ENCODE results near the gene SEPHS2.

DNA sequence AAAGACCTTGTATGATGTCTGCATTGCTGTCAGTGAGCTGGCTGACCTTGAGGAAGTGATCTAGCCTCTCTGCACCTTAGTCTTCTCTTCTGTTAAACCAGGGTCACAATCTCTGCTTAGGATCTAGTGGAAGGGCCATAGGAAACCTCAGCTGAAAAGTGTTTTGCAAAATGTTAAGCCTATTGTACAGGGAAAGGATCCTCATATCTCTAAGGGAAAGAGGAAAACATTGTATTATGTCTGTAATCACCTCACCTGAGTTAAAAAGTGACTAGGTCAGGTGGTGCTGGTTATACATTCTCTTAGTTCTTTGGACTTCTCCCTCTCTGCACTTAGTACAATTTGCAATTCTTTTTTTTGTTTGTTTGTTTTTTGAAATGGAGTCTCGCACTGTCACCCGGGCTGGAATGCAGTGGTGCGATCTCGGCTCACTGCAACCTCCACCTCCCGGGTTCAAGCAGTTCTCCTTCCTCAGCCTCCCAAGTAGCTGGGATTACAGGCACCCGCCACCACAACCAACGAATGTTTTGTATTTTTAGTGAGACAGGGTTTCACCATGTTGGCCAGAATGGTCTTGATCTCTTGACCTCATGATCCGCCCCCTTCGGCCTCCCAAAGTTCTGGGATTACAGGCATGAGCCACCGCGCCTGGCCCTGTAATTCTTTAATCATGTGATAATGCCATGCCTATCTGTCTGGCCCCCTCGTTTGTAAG is 2.0 kb upstream of the SEPHS2 start:
- TF ChIP-seq, protein P1, sequence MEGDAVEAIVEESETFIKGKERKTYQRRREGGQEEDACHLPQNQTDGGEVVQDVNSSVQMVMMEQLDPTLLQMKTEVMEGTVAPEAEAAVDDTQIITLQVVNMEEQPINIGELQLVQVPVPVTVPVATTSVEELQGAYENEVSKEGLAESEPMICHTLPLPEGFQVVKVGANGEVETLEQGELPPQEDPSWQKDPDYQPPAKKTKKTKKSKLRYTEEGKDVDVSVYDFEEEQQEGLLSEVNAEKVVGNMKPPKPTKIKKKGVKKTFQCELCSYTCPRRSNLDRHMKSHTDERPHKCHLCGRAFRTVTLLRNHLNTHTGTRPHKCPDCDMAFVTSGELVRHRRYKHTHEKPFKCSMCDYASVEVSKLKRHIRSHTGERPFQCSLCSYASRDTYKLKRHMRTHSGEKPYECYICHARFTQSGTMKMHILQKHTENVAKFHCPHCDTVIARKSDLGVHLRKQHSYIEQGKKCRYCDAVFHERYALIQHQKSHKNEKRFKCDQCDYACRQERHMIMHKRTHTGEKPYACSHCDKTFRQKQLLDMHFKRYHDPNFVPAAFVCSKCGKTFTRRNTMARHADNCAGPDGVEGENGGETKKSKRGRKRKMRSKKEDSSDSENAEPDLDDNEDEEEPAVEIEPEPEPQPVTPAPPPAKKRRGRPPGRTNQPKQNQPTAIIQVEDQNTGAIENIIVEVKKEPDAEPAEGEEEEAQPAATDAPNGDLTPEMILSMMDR (IDR thresholded peaks at IDR 0.05) = no peak
- no peak for TF ChIP-seq POLR2A (IDR thresholded peaks at IDR 0.05)

Data from thyroid gland (tissue), 4 donors.